OCI-LY7 (cell line): ENCODE results near the gene RPRD1B.

Experiments
- EZH2phosphoT487 ChIP-seq: fragments of 200-600 bp; sonication (generic); IDR thresholded peaks from 2 replicates; pipeline ENCODE4 v1.6.1; 2018; ENCODE audit warnings: low read depth, borderline replicate concordance, mild to moderate bottlenecking, mixed run types, antibody characterized with exemption, low read length, moderate library complexity, mixed read lengths
- TF ChIP-seq, protein P1 (sequence below): fragments of 200-600 bp; sonication (generic); conservative IDR thresholded peaks from 2 replicates; pipeline ENCODE4 v1.5.1; 2014; ENCODE audit warnings: mild to moderate bottlenecking, antibody characterized with exemption, low read length, moderate library complexity, mixed read lengths

DNA sequence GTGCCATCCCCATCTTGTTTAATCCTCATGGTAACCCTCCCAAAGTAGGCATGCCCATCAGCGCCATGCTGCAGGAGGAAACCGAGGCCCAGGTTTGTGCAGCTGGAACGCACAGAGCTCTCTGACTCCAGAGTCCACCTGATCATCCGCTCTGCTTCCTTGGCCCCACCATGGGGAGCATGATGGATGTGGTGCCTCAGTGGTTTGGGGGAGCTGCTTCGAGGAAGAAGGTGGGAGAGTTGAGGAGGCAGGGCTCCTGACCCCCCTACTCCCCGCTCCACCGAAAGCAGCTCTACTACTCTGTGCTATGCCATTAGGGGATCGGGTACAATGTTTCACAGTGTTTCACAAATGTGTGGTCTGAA, 79.4 kb downstream of the RPRD1B start:
- TF ChIP-seq, protein P1, sequence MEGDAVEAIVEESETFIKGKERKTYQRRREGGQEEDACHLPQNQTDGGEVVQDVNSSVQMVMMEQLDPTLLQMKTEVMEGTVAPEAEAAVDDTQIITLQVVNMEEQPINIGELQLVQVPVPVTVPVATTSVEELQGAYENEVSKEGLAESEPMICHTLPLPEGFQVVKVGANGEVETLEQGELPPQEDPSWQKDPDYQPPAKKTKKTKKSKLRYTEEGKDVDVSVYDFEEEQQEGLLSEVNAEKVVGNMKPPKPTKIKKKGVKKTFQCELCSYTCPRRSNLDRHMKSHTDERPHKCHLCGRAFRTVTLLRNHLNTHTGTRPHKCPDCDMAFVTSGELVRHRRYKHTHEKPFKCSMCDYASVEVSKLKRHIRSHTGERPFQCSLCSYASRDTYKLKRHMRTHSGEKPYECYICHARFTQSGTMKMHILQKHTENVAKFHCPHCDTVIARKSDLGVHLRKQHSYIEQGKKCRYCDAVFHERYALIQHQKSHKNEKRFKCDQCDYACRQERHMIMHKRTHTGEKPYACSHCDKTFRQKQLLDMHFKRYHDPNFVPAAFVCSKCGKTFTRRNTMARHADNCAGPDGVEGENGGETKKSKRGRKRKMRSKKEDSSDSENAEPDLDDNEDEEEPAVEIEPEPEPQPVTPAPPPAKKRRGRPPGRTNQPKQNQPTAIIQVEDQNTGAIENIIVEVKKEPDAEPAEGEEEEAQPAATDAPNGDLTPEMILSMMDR, result no peak
- no peak for TF ChIP-seq EZH2phosphoT487
